ENCODE measurements around the gene KNDC1. TPM values are rescaled to one million over a fixed set of nuclear protein-coding genes. Genes with fewer than 3 reads are reported as not detected.

Gene KNDC1
- total and polyA plus RNA-seq, 2 donors (not counting 3 experiments of a cell fraction or from before 2014, with no cell fraction given): not detected

- no peak overlapping the region for H3K27ac ChIP-seq (ENCODE audit: insufficient read depth, low read depth, low read length)
- H3K9ac ChIP-seq (replicated peaks; ENCODE audit: extremely low read depth, insufficient read depth, low read length): no peak overlapping the region
- no peaks in the 10 kb centered on the region for H3K9me1 ChIP-seq (replicated peaks; ENCODE audit: control insufficient read depth, extremely low read depth, insufficient read depth, low read length)
- FAIRE-seq: no peak
- no peaks in the 10 kb centered on the region for H4K20me1 ChIP-seq (replicated peaks; ENCODE audit: control insufficient read depth, extremely low read depth, insufficient read depth, low read length)
- ChIA-PET CTCF (no interaction called here), POLR2A (no interaction called here)
- TF ChIP-seq POLR2AphosphoS5 (IDR thresholded peaks at IDR 0.05; ENCODE audit: insufficient read depth, low read depth, low read length): no peak
- TF ChIP-seq EZH2 (IDR thresholded peaks at IDR 0.05; ENCODE audit: borderline replicate concordance, low read depth, low read length, severe bottlenecking): no peak
- no peak for TF ChIP-seq POLR2A (IDR thresholded peaks at IDR 0.05; ENCODE audit: low read depth, low read length)
- no peak for TF ChIP-seq CTCF (IDR thresholded peaks at IDR 0.05; ENCODE audit: extremely low read depth in 1 of 2, insufficient read depth in 1 of 2, low read depth in 1 of 2, low read length in 2 of 2)
- TF ChIP-seq GATA2 (IDR thresholded peaks at IDR 0.05; ENCODE audit: insufficient read depth, insufficient read length, low read depth, low read length): no peak
- TF ChIP-seq MAX (IDR thresholded peaks at IDR 0.05; ENCODE audit: insufficient read depth, insufficient read length): no peak
- no peak for TF ChIP-seq FOS (IDR thresholded peaks at IDR 0.05; ENCODE audit: borderline replicate concordance, insufficient read depth, low read length)
- TF ChIP-seq MYC (IDR thresholded peaks at IDR 0.05; ENCODE audit: low read depth, low read length): no peak
- TF ChIP-seq JUN (IDR thresholded peaks at IDR 0.05; ENCODE audit: borderline replicate concordance, insufficient read depth, insufficient read length, low read depth): no peak
- no peaks in the 10 kb centered on the region for H3K79me2 ChIP-seq (ENCODE audit: control insufficient read depth, insufficient read depth, low read length)
- intact Hi-C loops (cut with micrococcal nuclease) (no loop called here), dilution Hi-C loops (cut with MboI; ENCODE audit: extremely low pct_ligation_motif_present, low sequenced_read_pairs) (no loop called here)
- no TSS peak for BruUV-seq (replicated peaks)
- no peaks in the 10 kb centered on the region for H3K36me3 ChIP-seq (ENCODE audit: control insufficient read depth in 2 of 2, extremely low read depth in 1 of 2, insufficient read depth in 2 of 2, low read length in 2 of 2)
- H3K4me3 ChIP-seq (replicated peaks in 1 of 3; ENCODE audit: insufficient read depth in 1 of 3, low read depth in 1 of 3, low read length in 3 of 3): no peak overlapping the region
- no peak for DNase-seq (ENCODE audit: low read depth, low spot score)
- no peaks in the 10 kb centered on the region for H3K4me1 ChIP-seq (ENCODE audit: control insufficient read depth, extremely low read depth, insufficient read depth, low read length)
- no peak overlapping the region for H3K4me2 ChIP-seq (ENCODE audit: insufficient read depth, low read length)
- no peak overlapping the region for H2AFZ ChIP-seq (ENCODE audit: low read depth, low read length)
- no peaks in the 10 kb centered on the region for H3K27me3 ChIP-seq (ENCODE audit: control insufficient read depth in 2 of 2, insufficient read depth in 2 of 2, low read length in 2 of 2)
- no peaks in the 10 kb centered on the region for H3K9me3 ChIP-seq (replicated peaks; ENCODE audit: control insufficient read depth, insufficient read depth, low read length)
Observed at GRCh38 chr10:133249975-133250754, 90.1 kb downstream of the KNDC1 start.
